CD4-positive, alpha-beta T cell treated with Interleukin-2 at 100 ng/mL for 4 hours (primary cell): ENCODE data around the gene AKAP8L.
A peak's percentile ranks its signal among the peaks of the same experiment; 100 is the strongest.
"Not testable (repeated sequence)": the region's sequence is repeated elsewhere in the genome, so short reads cannot be mapped to it uniquely, and the experiment has no call there.

Experiments used
- DNase-seq: peaks from one replicate; pipeline ENCODE4 v3.0.0-alpha.2; 2020; ENCODE audit warnings: low spot score

Gene AKAP8L

DNA sequence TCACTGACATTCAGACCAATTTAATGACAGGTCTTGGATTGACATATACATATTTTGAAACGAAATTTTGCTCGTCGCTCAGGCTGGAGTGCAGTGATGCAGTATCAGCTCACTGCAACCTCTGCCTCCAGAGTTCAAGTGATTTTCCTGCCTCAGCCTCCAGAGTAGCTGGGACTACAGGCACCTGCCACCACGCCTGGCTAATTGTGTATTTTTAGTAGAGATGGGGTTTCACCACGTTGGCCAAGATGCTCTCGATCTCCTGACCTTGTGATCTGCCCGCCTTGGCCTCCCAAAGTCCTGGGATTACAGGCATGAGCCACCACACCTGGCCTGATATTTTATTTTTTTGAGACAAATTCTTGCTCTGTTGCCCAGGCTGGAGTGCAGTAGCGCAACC is 66.3 kb downstream of the AKAP8L start:
- DNase-seq: not testable (repeated sequence)

DNA sequence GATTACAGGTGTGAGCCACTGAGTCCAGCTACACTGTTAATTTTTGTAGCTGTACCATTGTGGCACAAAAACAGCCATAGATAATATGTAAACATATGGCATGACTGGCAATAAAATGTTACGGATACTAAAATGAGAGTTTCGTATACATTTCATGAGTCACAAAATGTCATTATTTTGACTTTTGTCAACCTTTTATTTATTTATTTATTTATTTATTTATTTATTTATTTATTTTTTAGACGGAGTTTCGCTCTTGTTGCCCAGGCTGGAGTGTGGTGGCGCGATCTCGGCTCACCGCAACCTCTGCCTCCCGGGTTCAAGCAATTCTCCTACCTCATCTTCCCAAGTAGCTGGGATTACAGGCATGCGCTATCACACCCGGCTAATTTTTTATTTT is 77.5 kb downstream of the AKAP8L start:
- not testable (repeated sequence) for DNase-seq

DNA sequence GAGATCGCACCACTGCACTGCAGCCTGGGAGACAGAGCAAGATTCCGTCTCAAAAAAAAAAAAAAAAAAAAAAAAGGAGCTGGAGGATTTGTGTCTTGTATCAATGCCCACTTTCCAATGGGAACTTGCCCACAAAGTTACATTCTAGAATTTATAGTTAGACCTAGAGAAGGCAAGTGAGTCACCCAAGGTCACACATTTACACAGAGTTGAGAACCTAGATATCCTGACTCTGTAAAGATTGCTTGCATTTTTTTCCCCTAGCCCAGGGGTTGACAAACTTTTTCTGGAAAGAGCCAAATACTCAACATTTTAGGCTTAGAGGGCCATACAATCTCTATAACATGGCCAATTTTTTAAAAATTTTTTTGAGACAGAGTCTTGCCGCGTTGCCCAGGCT is 78.7 kb downstream of the AKAP8L start:
- no peak for DNase-seq

DNA sequence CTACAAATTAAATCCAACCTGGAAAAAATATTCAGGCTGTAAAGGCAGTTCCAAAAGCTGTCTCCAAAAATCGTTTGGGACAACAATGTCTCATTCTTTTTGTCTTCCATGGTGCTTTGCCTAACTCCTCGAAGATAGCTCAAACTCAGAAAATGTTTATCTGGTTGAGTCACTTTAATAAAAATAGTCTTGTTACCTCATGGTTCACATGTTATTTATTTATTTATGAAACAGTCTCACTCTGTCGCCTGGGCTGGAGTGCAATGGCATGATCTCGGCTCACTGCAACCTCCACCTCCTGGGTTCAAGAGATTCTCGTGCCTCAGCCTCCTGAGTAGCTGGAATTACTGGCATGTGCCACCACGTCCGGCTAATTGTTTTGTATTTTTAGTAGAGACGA is 81.6 kb downstream of the AKAP8L start:
- DNase-seq: no peak

DNA sequence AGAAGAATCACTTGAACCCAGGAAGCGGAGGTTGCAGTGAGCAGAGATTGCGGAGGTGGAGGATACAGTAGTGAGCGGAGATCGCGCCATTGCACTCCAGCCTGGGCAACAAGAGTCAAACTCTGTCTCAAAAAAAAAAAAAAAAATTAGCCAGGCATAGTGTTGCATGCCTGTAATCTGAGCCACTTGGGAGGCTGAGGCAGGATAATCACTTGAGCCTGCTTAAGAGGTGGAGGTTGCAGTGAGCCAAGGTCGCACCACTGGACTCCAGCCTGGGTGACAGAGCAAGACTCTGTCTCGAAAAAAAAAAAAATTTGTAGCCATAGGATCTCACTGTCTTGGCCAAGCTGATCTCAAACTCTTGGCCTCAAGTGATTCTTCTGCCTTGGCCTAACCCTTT is 82.8 kb downstream of the AKAP8L start:
- DNase-seq: not testable (repeated sequence)

DNA sequence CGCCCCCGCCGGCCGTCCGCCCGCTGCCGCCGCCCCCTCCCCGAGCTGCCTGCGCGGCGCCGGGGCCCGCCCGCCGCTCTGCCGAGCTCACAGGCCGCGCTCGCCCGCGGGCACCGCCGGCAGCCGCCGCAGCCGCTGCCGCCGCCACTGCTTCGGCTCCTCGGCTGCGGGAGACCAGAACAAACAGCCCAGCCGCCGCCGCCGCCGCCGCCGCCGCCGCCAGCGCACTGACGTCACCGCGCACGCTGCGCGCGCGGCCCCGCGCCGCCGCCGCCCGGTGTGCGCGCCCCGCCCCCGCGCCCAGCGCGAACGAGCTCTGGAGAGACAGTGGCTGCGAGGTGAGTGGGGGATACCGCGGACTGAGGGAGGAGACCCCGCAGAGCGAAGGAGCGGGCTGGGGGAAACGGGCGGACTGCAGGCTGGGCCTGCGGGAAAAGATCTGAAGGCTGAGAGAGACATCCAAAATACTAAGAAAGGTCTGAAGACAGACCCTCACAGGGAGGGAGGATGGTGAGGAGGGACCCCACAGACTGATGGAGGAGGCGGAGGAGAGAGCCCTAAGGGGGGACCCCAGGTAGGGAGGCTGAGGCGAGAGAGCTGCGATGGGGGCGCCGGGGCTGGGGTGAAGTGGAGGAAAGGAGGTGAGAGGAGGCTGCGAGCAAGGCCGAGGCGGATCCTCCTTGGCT is 86.3 kb downstream of the AKAP8L start, which contains the start of gene BRD4:
Gene BRD4, minus strand, starts transcription at position 229 of the 686 bp plus-strand sequence. CDS start 59,440 bp downstream, outside the sequence.
- DNase-seq: peak; percentile 74

DNA sequence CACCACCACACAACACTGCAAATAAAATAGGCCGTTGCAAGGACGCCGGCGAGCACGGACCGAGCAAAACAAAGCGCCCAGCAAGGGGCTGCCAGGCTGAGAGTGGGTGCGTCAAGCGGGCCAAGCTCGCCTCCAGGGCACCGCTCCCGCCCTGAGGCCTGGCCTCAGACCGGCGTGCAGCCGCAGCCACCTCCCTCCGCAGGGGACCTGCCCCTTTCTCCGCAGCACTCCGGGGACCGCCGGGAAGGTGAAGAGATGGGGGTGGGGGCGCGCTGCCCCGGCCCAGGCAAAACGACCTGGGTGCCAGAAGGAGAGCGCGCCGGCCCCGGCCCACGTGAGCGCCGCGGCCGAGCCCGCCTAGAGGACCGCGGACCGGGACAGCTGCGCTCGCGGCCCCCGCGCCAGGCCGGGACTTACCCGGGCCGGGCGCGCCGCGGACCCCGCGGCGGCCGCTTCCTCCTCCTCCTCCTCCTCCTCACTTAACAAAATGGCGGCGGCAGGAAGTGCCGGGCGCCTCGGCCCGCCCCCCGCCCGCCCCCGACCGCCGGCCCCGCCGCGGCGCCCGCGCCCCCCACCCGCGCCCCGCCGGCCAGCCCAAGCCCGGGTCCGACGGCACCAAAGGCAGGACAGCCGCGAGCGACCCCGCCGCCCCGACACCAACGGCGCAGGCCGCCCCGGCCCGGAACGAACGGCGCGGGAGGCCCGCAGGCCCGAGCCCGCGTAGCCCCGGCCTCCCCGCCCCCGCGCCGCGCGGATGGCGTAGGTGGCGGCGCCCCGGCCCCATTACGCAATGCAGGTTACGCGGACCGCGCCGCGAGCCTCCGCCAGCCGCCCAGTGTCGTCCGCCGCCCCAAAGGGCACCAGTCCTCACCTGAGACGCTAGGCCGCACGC is 87.1 kb downstream of the AKAP8L start:
- peak; percentile 54 for DNase-seq

DNA sequence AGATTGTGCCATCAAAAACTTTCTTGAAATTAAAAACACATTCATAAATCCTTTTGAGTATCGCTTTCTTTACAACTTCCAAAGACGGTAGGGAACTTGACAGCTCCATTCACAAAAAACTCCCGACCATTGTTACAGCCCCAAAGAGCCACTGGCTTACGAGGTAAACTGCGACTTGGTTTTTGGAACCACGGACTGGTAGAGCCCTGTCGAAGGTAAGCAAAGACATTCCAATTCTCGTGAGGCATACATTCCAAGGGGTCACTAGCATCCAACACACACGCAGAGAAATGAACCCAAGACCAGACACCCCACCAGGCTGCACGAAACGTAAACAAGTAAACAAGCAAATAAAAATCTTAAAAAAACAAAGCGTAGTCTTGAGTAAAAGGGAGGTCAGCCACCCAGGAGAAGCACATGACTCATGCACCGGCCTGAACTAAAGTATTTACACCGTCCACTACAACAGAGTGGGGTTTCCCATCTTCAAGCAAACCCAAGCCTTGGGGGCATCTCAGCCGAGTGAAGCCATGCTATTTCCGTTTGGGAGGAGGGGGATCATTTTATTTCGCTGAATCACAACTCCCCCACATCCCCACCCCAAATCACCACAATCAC is 87.9 kb downstream of the AKAP8L start:
- no peak for DNase-seq
